ENCODE data around the gene ELF2. TPM values are rescaled to one million over a fixed set of nuclear protein-coding genes. Genes with fewer than 3 reads are reported as not detected.

The ELF2 gene
- total and polyA plus RNA-seq, 2 donors (not counting 1 experiment from before 2014, with no cell fraction given) = 25.1 to 97.5 TPM

- ATAC-seq (ENCODE audit: low read depth) = peak; percentile 75
- Histone ChIP-seq H3K9me3 (ENCODE audit: control extremely low read depth in 1 of 3, control insufficient read depth in 2 of 3, insufficient read depth in 1 of 3, low read length in 2 of 3) (no peaks in the 10 kb centered on the region), H3K27me3 (replicated peaks in 1 of 4; ENCODE audit: control extremely low read depth in 1 of 4, control insufficient read depth in 3 of 4, insufficient read depth in 4 of 4, low read length in 3 of 4) (no peaks in the 10 kb centered on the region), H3K27ac (ENCODE audit: low read length in 2 of 2) (no peak overlapping the region), H3K4me3 (ENCODE audit: control extremely low read depth in 1 of 5, extremely low read depth in 1 of 5, insufficient read depth in 1 of 5, low read depth in 2 of 5, low read length in 4 of 5) (no peak overlapping the region), H4K20me1 (ENCODE audit: control insufficient read depth, insufficient read depth, low read length, poor library complexity, severe bottlenecking) (no peaks in the 10 kb centered on the region), H3K79me2 (ENCODE audit: control insufficient read depth, insufficient read depth, low read length) (no peaks in the 10 kb centered on the region), H2AFZ (ENCODE audit: insufficient read depth, low read depth, low read length, poor library complexity, severe bottlenecking) (peak overlapping the region; percentile 8), H3K4me1 (ENCODE audit: control insufficient read depth in 2 of 2, insufficient read depth in 2 of 2, low read length in 2 of 2) (no peaks in the 10 kb centered on the region), H3K4me2 (replicated peaks; ENCODE audit: low read depth, low read length, poor library complexity, severe bottlenecking) (no peak overlapping the region), H3K9ac (ENCODE audit: low read length) (no peak overlapping the region), H3K36me3 (replicated peaks in 1 of 2; ENCODE audit: control extremely low read depth in 1 of 2, control insufficient read depth in 1 of 2, extremely low read depth in 1 of 2, insufficient read depth in 2 of 2, low read length in 1 of 2) (peaks cover 0 to 2% of the 10 kb centered on the region in 2 experiments)
- CTCF ChIA-PET = interaction anchor here (0.6 to 5.7 kb wide), 22 partner anchors 9 to 1701 kb away, joined by 3 to 81 read pairs (median 4); partner anchors contain the start of gene MGARP
- intact Hi-C loops (cut with micrococcal nuclease) = loop anchor here (1.0 to 5.0 kb wide), 8 partner anchors 15 to 552 kb away; no protein-coding TSS in a partner anchor
- 11% methylated on average over 1 of the region's 2 CpGs for WGBS (ENCODE audit: insufficient coverage)
- Mint-ChIP-seq H3K9me3 (ENCODE audit: insufficient read depth) (no peaks in the 10 kb centered on the region), H3K27me3 (no peaks in the 10 kb centered on the region), H3K27ac (no peak overlapping the region), H3K4me1 (peaks cover 2% of the 10 kb centered on the region), H3K4me3 (no peak overlapping the region)
- peak; percentile 89 for TF ChIP-seq CTCF (IDR thresholded peaks at IDR 0.05)
- TF ChIP-seq EZH2 (IDR thresholded peaks at IDR 0.05; ENCODE audit: borderline replicate concordance, insufficient read depth, low read depth, low read length, poor library complexity, severe bottlenecking) = no peak
- peak; percentile 87 for DNase-seq
- POLR2A ChIA-PET = interaction anchor here (0.6 to 2.1 kb wide), 2 partner anchors 17 to 77 kb away, joined by 7 read pairs; partner anchors contain the start of gene ELF2
Measured at GRCh38 chr4:139099366-139099982, 77.5 kb downstream of the ELF2 start.

- H3K4me3 ChIP-seq (ENCODE audit: control extremely low read depth in 1 of 5, extremely low read depth in 1 of 5, insufficient read depth in 1 of 5, low read depth in 2 of 5, low read length in 4 of 5) = no peak overlapping the region
- H3K9ac ChIP-seq (ENCODE audit: low read length) = no peak overlapping the region
- H4K20me1 ChIP-seq (ENCODE audit: control insufficient read depth, insufficient read depth, low read length, poor library complexity, severe bottlenecking) = no peaks in the 10 kb centered on the region
- H2AFZ ChIP-seq (ENCODE audit: insufficient read depth, low read depth, low read length, poor library complexity, severe bottlenecking) = no peak overlapping the region
- no peaks in the 10 kb centered on the region for H3K79me2 ChIP-seq (ENCODE audit: control insufficient read depth, insufficient read depth, low read length)
- no peaks in the 10 kb centered on the region for H3K27me3 ChIP-seq (replicated peaks in 1 of 4; ENCODE audit: control extremely low read depth in 1 of 4, control insufficient read depth in 3 of 4, insufficient read depth in 4 of 4, low read length in 3 of 4)
- TF ChIP-seq CTCF (IDR thresholded peaks at IDR 0.05) (no peak), EZH2 (IDR thresholded peaks at IDR 0.05; ENCODE audit: borderline replicate concordance, insufficient read depth, low read depth, low read length, poor library complexity, severe bottlenecking) (no peak)
- Mint-ChIP-seq H3K9me3 (ENCODE audit: insufficient read depth) (no peaks in the 10 kb centered on the region), H3K27ac (no peak overlapping the region), H3K4me1 (no peaks in the 10 kb centered on the region), H3K4me3 (no peak overlapping the region), H3K27me3 (no peaks in the 10 kb centered on the region)
- DNase-seq = no peak
- H3K4me1 ChIP-seq (ENCODE audit: control insufficient read depth in 2 of 2, insufficient read depth in 2 of 2, low read length in 2 of 2) = no peaks in the 10 kb centered on the region
- no peak overlapping the region for H3K27ac ChIP-seq (ENCODE audit: low read length in 2 of 2)
- no peak overlapping the region for H3K4me2 ChIP-seq (replicated peaks; ENCODE audit: low read depth, low read length, poor library complexity, severe bottlenecking)
- intact Hi-C loops (cut with micrococcal nuclease) = no loop called here
- POLR2A ChIA-PET = no interaction called here
- no peak for ATAC-seq (ENCODE audit: low read depth)
- 86% methylated on average over 7 of the region's 12 CpGs for WGBS (ENCODE audit: insufficient coverage)
- H3K9me3 ChIP-seq (ENCODE audit: control extremely low read depth in 1 of 3, control insufficient read depth in 2 of 3, insufficient read depth in 1 of 3, low read length in 2 of 3) = no peaks in the 10 kb centered on the region
- H3K36me3 ChIP-seq (replicated peaks in 1 of 2; ENCODE audit: control extremely low read depth in 1 of 2, control insufficient read depth in 1 of 2, extremely low read depth in 1 of 2, insufficient read depth in 2 of 2, low read length in 1 of 2) = no peaks in the 10 kb centered on the region
- CTCF ChIA-PET = interaction anchor here (0.7 kb wide), 1 partner anchor 126 kb away, joined by 4 read pairs; no protein-coding TSS in a partner anchor
Measured at GRCh38 chr4:139092271-139092670, 84.7 kb downstream of the ELF2 start.
